Muscle layer of duodenum (tissue), 2 donors: ENCODE results near the gene CBX6.
"Not testable (repeated sequence)": the region's sequence is repeated elsewhere in the genome, so short reads cannot be mapped to it uniquely, and the experiment has no call there.

ENCODE experiments used
- H3K27ac ChIP-seq: one replicate; pipeline ENCODE4 v1.7.0; 2013; ENCODE audit warnings: mild to moderate bottlenecking, low read length
- H3K27me3 ChIP-seq: one replicate; pipeline ENCODE4 v1.7.0; 2013; ENCODE audit warnings: low read depth, mild to moderate bottlenecking, control low read depth, low read length
- H3K36me3 ChIP-seq, 2 donors: one replicate each; pipeline ENCODE4 v1.7.0; 2013; ENCODE audit warnings: low read length in 2 of 2, control low read depth in 1 of 2, mild to moderate bottlenecking in 1 of 2; ENCODE audit not compliant: insufficient read depth in 2 of 2, control insufficient read depth in 1 of 2
- H3K4me1 ChIP-seq, 2 donors: one replicate each; pipeline ENCODE4 v1.7.0; 2013; ENCODE audit warnings: low read length in 2 of 2, mild to moderate bottlenecking in 2 of 2, control low read depth in 1 of 2, moderate library complexity in 1 of 2; ENCODE audit not compliant: insufficient read depth in 2 of 2, control insufficient read depth in 1 of 2
- H3K4me3 ChIP-seq, 2 donors: one replicate each; pipeline ENCODE4 v1.7.0; 2013; ENCODE audit warnings: low read length in 2 of 2, low read depth in 1 of 2, mild to moderate bottlenecking in 1 of 2
- H3K9me3 ChIP-seq, 2 donors: one replicate each; pipeline ENCODE4 v1.7.0; 2013; ENCODE audit warnings: low read length in 2 of 2, control low read depth in 1 of 2, mild to moderate bottlenecking in 1 of 2; ENCODE audit not compliant: control insufficient read depth in 1 of 2
- donor health status: healthy.

Gene CBX6

GRCh38 chr22:38872172-38872830 lies at the start of gene CBX6:
TSS of gene CBX6 (minus strand) at chr22:38872216. CDS start at chr22:38872190, 26 bp downstream.
- peak within 1 kb of the TSS; percentile 91 for H3K27ac ChIP-seq
- no peaks in the 10 kb centered on the region for H3K9me3 ChIP-seq
- peak within 1 kb of the TSS; percentile 78 to 83 for H3K4me3 ChIP-seq
- H3K27me3 ChIP-seq: no peaks in the 10 kb centered on the region
- H3K36me3 ChIP-seq: peaks cover 0 to 6% of the 10 kb centered on the region in 2 donors
- peaks cover 18 to 35% of the 10 kb centered on the region in 2 donors for H3K4me1 ChIP-seq

- H3K27me3 ChIP-seq: no peaks in the 10 kb centered on the region
- H3K27ac ChIP-seq: no peak overlapping the region
- peaks cover 19% of the 10 kb centered on the region in 2 donors for H3K4me1 ChIP-seq
- no peaks in the 10 kb centered on the region for H3K9me3 ChIP-seq
- H3K36me3 ChIP-seq: no peaks in the 10 kb centered on the region
- no peak overlapping the region for H3K4me3 ChIP-seq
These were observed 49.8 kb upstream of the CBX6 start for GRCh38 chr22:38921806-38922205.

- H3K4me3 ChIP-seq: no peak overlapping the region
- H3K9me3 ChIP-seq: no peaks in the 10 kb centered on the region
- no peak overlapping the region for H3K27ac ChIP-seq
- no peaks in the 10 kb centered on the region for H3K36me3 ChIP-seq
- H3K4me1 ChIP-seq: peaks cover 19% of the 10 kb centered on the region in 2 donors
- H3K27me3 ChIP-seq: no peaks in the 10 kb centered on the region
These were observed 49.1 kb upstream of the CBX6 start for GRCh38 chr22:38921120-38921519.

GRCh38 chr22:38919631-38920190 lies 47.7 kb upstream of the CBX6 start:
- H3K27me3 ChIP-seq: no peaks in the 10 kb centered on the region
- H3K4me3 ChIP-seq: no peak overlapping the region
- peaks cover 13 to 15% of the 10 kb centered on the region in 2 donors for H3K4me1 ChIP-seq
- no peaks in the 10 kb centered on the region for H3K9me3 ChIP-seq
- H3K36me3 ChIP-seq: no peaks in the 10 kb centered on the region
- no peak overlapping the region for H3K27ac ChIP-seq

GRCh38 chr22:38911434-38911833 lies 39.4 kb upstream of the CBX6 start:
- Histone ChIP-seq H3K27me3 (no peaks in the 10 kb centered on the region), H3K27ac (no peak overlapping the region), H3K4me1 (no peaks in the 10 kb centered on the region), H3K4me3 (no peak overlapping the region), H3K9me3 (no peaks in the 10 kb centered on the region), H3K36me3 (no peaks in the 10 kb centered on the region)

GRCh38 chr22:38907767-38908166 lies 35.8 kb upstream of the CBX6 start:
- no peaks in the 10 kb centered on the region for H3K4me1 ChIP-seq
- no peak overlapping the region for H3K27ac ChIP-seq
- H3K9me3 ChIP-seq: no peaks in the 10 kb centered on the region
- H3K27me3 ChIP-seq: no peaks in the 10 kb centered on the region
- H3K4me3 ChIP-seq: no peak overlapping the region
- H3K36me3 ChIP-seq: no peaks in the 10 kb centered on the region

GRCh38 chr22:38906052-38906451 lies 34.0 kb upstream of the CBX6 start:
- Histone ChIP-seq H3K4me1 (no peaks in the 10 kb centered on the region), H3K4me3 (no peak overlapping the region), H3K27me3 (no peaks in the 10 kb centered on the region), H3K27ac (no peak overlapping the region), H3K9me3 (no peaks in the 10 kb centered on the region), H3K36me3 (no peaks in the 10 kb centered on the region)

GRCh38 chr22:38904052-38904617 lies 32.1 kb upstream of the CBX6 start:
- not testable (repeated sequence) for H3K9me3 ChIP-seq, H3K27me3 ChIP-seq, H3K4me1 ChIP-seq, H3K4me3 ChIP-seq, H3K27ac ChIP-seq, H3K36me3 ChIP-seq

GRCh38 chr22:38901111-38901641 lies 29.2 kb upstream of the CBX6 start:
- Histone ChIP-seq H3K9me3 (no peaks in the 10 kb centered on the region), H3K36me3 (no peaks in the 10 kb centered on the region), H3K27me3 (no peaks in the 10 kb centered on the region), H3K4me3 (no peak overlapping the region), H3K27ac (no peak overlapping the region), H3K4me1 (no peaks in the 10 kb centered on the region)

GRCh38 chr22:38900677-38901076 lies 28.7 kb upstream of the CBX6 start:
- H3K36me3 ChIP-seq: no peaks in the 10 kb centered on the region
- H3K27ac ChIP-seq: no peak overlapping the region
- no peaks in the 10 kb centered on the region for H3K9me3 ChIP-seq
- H3K4me1 ChIP-seq: no peaks in the 10 kb centered on the region
- no peaks in the 10 kb centered on the region for H3K27me3 ChIP-seq
- no peak overlapping the region for H3K4me3 ChIP-seq

- H3K4me1 ChIP-seq: no peaks in the 10 kb centered on the region
- H3K4me3 ChIP-seq: no peak overlapping the region
- H3K27me3 ChIP-seq: no peaks in the 10 kb centered on the region
- no peaks in the 10 kb centered on the region for H3K9me3 ChIP-seq
- H3K27ac ChIP-seq: no peak overlapping the region
- H3K36me3 ChIP-seq: no peaks in the 10 kb centered on the region
These were observed 19.2 kb upstream of the CBX6 start for GRCh38 chr22:38891256-38891655.
